HAP-1 (cell line): ENCODE measurements around the gene GEMIN5.
A peak's percentile ranks its signal among the peaks of the same experiment; 100 is the strongest.
"Not testable (repeated sequence)": the region's sequence is repeated elsewhere in the genome, so short reads cannot be mapped to it uniquely, and the experiment has no call there.

Source experiments
- DNase-seq, 2 experiments: peaks; one replicate each; pipeline ENCODE4 v3.0.0-alpha.2; 2016 to 2020; ENCODE audit warnings: low spot score in 2 of 2
- H3K27me3 ChIP-seq: fragments of 250-450 bp; sonication (Bioruptor Pico); 2 replicates; pipeline ENCODE4 v1.5.1; 2020; ENCODE audit warnings: low read depth, mild to moderate bottlenecking, moderate library complexity
- H3K36me3 ChIP-seq: fragments of 250-450 bp; sonication (Bioruptor Pico); replicated peaks from 2 replicates; pipeline ENCODE4 v1.5.1; 2020; ENCODE audit warnings: mild to moderate bottlenecking
- H3K4me1 ChIP-seq: fragments of 250-450 bp; sonication (Bioruptor Pico); 2 replicates; pipeline ENCODE4 v1.5.1; 2020; ENCODE audit warnings: mild to moderate bottlenecking
- H3K4me3 ChIP-seq: fragments of 250-450 bp; sonication (Bioruptor Pico); 2 replicates; pipeline ENCODE4 v1.5.1; 2020; ENCODE audit warnings: mild to moderate bottlenecking, moderate library complexity
- H3K9me3 ChIP-seq: fragments of 250-450 bp; sonication (Bioruptor Pico); 2 replicates; pipeline ENCODE4 v1.5.1; 2020; ENCODE audit warnings: mild to moderate bottlenecking, moderate library complexity
- in situ Hi-C: fragments of 300-500 bp; cut with MboI; formaldehyde crosslinking; loops from 3 replicates; pipeline ENCODE4 v1.14.3; 2020; ENCODE audit warnings: low sequenced_read_pairs, inconsistent platforms, mixed read lengths

The GEMIN5 gene

DNA sequence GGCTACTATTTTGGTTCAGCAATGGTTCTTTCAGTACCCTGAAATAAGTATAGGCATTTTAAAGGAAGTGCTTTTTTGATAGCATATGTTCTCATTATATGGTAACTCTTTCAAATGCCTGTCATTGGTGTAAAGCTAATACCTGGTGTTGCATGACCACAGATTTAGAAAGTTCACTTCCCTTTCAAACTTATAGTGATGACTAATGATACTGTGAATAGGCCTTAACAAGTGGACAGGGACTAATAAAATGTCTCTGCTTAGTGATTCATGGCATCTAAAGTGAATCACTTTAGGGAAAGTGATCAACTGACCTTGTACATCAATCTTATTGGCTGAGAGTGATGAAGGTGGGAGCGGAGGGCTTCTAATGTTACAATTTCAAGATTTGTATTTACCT, 24.5 kb upstream of the GEMIN5 start:
- no peak for DNase-seq
- H3K4me3 ChIP-seq: no peak overlapping the region
- no peaks in the 10 kb centered on the region for H3K9me3 ChIP-seq
- H3K36me3 ChIP-seq: peaks cover 33% of the 10 kb centered on the region
- no peaks in the 10 kb centered on the region for H3K27me3 ChIP-seq
- in situ Hi-C loops: no loop called here
- no peaks in the 10 kb centered on the region for H3K4me1 ChIP-seq

DNA sequence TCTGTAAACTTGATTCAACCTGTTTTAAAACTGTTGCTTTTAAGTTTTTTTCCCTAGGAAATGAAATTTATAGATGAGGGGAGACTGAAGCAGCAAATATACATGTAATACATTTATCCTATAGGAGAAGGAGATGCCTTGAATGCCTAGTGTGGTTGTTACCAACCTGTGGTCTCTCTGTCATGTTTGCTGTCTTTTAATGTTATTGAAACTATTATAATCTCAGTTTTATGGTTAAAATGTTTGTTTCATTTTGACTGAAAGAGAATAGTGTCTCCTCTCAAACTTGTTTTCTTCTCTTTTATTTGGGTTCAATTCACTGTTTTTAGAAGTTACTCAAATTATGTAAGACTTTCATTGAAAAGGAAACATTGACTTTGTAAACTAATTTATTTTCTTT, 18.7 kb upstream of the GEMIN5 start:
- Histone ChIP-seq H3K4me1 (no peaks in the 10 kb centered on the region), H3K4me3 (no peak overlapping the region), H3K36me3 (peaks cover 29% of the 10 kb centered on the region), H3K9me3 (no peaks in the 10 kb centered on the region), H3K27me3 (no peaks in the 10 kb centered on the region)
- in situ Hi-C loops: no loop called here
- DNase-seq: no peak

DNA sequence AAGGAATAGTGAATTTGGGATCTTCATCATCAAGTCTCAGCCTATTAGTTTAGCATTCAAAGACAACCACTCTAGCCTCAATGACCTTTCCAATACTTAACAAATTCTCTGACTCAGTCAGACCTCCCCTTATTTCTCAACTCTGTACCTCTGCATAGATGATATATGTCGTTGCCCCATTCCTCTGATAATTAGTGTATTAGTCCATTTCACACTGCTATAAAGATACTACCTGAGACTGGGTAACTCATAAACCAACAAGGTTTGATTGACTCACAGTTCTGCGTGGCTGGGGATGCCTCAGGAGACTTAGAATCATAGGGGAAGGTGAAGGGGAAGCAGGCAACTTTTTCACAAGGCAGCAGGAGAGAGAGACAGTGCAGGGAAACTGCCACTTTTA, 11.8 kb upstream of the GEMIN5 start:
- DNase-seq: no peak
- in situ Hi-C loops: no loop called here
- H3K4me3 ChIP-seq: no peak overlapping the region
- H3K9me3 ChIP-seq: no peaks in the 10 kb centered on the region; the same call in 1 of the 2 replicates
- H3K27me3 ChIP-seq: no peaks in the 10 kb centered on the region
- H3K4me1 ChIP-seq: peaks cover 2% of the 10 kb centered on the region
- peaks cover 8% of the 10 kb centered on the region for H3K36me3 ChIP-seq

DNA sequence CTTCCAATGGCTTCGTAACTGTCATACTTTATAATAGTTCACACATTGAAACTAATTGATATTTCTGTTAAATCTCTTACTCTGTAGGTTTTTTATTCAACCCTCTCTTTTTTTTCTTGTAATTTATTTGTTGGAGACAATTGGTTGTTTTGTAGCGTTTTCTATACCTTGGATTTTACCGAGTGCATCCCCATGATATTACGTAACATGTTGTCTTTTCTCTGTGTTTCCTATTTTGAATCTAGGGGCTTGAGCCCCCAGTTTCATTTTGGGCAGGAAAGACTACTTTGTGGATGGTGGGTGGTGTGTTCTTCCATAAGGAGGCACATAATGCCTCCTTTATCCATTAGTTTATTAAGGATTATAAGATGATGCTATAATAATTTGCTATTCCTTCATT, 10.3 kb upstream of the GEMIN5 start:
- no peaks in the 10 kb centered on the region; the same call in 1 of the 2 replicates for H3K9me3 ChIP-seq
- in situ Hi-C loops: no loop called here
- H3K36me3 ChIP-seq: peaks cover 8% of the 10 kb centered on the region
- H3K4me1 ChIP-seq: peaks cover 2% of the 10 kb centered on the region
- DNase-seq: no peak
- no peaks in the 10 kb centered on the region for H3K27me3 ChIP-seq
- H3K4me3 ChIP-seq: no peak overlapping the region

DNA sequence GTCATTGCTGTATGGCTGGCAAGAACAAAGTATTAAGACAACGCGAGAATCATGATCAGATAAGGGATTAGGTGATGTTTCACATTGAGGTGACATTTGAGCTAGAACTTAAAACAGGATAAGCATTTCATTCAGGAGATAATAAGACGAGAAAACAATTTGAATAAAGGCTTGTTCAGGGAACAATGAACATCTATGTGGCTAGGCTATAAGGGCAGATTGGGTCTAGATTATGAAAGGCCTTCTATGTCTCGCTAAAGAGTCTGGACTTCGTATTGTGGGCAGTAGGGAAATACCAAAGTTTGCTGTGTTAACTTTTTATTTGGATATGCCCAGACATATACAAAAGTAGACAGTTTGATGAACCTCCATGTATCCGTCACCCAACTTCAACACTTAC, 9.8 kb upstream of the GEMIN5 start:
- Histone ChIP-seq H3K9me3 (no peaks in the 10 kb centered on the region; the same call in 1 of the 2 replicates), H3K4me3 (no peak overlapping the region), H3K36me3 (peaks cover 8% of the 10 kb centered on the region), H3K27me3 (no peaks in the 10 kb centered on the region), H3K4me1 (peaks cover 2% of the 10 kb centered on the region)
- DNase-seq: no peak
- in situ Hi-C loops: no loop called here

DNA sequence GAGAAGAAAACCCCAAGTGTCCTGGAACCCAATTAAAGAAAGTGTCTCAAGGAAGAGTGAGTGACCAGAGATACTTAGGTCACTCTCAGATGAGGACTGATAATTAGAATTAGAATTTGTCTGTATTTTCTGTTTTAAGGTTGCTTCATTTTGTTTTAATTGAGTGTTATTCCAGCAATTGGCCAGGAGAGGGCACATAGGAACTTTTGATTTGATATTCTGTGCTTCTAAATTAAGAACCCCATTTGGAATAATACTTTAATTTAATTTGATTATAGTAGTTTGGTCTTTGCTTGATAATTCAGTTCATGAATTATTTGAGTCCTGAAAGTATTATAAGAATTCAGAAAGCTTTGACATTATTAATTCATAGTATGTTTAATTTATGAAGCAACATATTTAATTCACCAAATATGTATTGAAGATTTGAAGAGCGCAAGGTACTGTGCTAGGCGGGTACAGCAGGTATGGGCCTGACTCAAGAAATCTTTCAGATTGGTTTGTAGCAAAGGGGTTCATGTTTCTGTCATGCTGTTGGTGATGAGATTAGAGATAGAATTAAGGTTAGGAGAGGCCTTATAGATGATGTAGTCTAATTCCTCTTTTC, 7.8 kb upstream of the GEMIN5 start:
- Histone ChIP-seq H3K4me1 (peaks cover 8% of the 10 kb centered on the region), H3K27me3 (no peaks in the 10 kb centered on the region), H3K9me3 (no peaks in the 10 kb centered on the region; the same call in 1 of the 2 replicates), H3K4me3 (no peak overlapping the region), H3K36me3 (peaks cover 5% of the 10 kb centered on the region)
- in situ Hi-C loops: no loop called here
- no peak for DNase-seq

DNA sequence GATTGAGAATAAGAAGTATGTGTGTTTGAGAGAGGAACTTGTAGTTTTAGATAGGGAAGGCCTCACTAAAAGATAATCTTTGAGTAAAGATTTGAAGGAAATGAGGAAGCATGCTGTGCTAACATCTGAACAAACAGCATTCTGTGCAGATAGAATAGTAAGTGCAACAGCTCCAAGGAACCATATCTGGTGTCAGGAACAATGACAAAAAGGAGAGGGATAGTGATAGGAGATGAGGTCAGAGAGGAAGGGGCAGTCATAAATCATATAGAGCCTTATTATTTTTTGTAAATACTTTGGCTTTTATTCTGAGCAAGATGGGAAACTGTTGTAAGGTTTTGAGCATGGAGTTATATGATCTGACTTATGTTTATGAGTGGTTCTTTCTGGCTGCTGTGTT, 6.7 kb upstream of the GEMIN5 start:
- Histone ChIP-seq H3K4me3 (no peak overlapping the region), H3K36me3 (peaks cover 5% of the 10 kb centered on the region), H3K27me3 (no peaks in the 10 kb centered on the region), H3K4me1 (peaks cover 8% of the 10 kb centered on the region), H3K9me3 (no peaks in the 10 kb centered on the region; the same call in 1 of the 2 replicates)
- in situ Hi-C loops: no loop called here
- no peak for DNase-seq

DNA sequence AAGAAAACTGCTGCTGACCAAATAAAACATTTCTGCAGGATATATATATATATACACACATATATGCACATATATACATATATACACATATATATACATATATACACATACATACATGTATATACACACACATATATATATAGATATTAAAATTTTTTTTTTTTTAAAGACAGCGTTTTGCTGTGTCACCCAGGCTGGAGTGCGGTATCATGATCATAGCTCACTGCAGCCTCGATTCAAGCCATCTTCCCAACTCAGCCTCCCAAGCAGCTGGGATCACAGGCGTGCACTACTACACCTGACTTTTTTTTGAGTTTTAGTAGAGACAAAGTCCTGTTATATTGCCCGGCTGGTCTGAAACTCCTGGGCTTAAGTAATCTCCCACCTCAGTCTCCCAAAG, 5.5 kb upstream of the GEMIN5 start:
- no peak for DNase-seq
- Histone ChIP-seq H3K9me3 (no peaks in the 10 kb centered on the region; the same call in 1 of the 2 replicates), H3K27me3 (no peaks in the 10 kb centered on the region), H3K36me3 (peaks cover 5% of the 10 kb centered on the region), H3K4me3 (no peak overlapping the region), H3K4me1 (peaks cover 8% of the 10 kb centered on the region)
- in situ Hi-C loops: no loop called here

DNA sequence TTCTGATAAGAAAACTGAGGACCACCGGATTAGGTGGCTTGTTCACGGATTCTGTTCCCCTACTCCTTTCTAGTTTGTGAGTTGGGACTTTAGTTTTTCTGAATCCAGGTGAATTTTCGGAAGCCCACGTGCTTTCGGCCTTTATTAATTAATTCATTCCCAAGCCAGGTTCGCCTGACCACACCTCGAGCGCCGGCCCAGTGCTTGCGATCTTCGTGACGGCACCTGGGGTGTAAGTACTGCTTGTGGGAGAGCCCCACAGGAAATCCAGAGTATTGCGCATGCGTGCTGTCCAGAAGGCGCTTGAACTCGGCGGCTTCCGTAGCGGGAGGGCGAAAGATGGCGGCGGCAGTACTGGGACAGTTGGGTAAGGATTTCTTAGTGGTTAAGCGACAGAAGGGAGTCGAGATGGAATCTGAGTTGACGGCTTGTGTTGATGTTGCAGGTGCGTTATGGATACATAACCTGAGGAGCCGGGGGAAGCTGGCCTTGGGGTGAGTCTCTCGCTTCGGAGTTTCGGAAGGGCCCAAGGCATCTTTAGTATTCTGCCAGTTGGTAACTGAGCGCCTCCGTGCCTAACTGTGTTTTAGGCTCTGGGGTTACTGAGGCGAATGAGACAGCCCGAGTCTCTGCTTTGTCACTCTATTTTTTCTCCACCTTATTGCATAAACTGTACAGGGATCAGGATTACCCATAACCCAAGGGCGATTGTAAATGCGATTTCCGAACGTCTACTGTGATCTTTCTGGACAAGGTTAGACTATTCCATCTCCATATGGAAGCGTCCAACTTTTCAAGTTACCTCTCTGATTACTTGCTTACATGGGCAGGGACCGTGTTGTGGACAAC, 3.0 kb upstream of the GEMIN5 start, which contains the start of gene MRPL22:
Gene MRPL22 (plus strand): TSS at position 302 of the 849 bp plus-strand sequence. CDS start 38 bp downstream, at position 340.
- Histone ChIP-seq H3K9me3 (no peaks in the 10 kb centered on the region), H3K4me3 (peak within 1 kb of the TSS; percentile 75), H3K4me1 (peaks cover 13% of the 10 kb centered on the region), H3K36me3 (no peaks in the 10 kb centered on the region; the same call in 1 of the 2 replicates), H3K27me3 (no peaks in the 10 kb centered on the region)
- in situ Hi-C loops: no loop called here
- peak; percentile 86 to 95 for DNase-seq

DNA sequence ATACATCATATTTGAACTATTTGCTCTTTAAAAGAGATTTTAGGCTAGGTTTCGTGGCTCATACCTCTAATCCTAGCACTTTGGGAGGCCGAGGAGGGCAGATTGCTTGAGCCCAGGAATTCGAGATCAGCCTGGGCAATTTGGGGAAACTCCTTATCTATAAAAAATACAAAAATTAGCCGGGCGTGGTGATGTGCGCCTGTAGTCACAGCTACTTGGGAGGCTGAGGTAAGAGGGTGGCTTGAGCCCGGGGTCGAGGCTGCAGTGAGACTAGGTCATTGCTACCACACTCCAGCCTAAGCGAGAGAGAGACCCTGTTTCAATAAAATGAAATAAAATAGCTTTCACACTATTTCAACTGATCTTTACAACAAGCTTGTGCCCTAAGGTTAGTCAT, 2.4 kb upstream of the GEMIN5 start:
- Histone ChIP-seq H3K36me3 (peaks cover 4% of the 10 kb centered on the region), H3K4me1 (peaks cover 13% of the 10 kb centered on the region), H3K4me3 (peak overlapping the region; percentile 75), H3K9me3 (no peaks in the 10 kb centered on the region), H3K27me3 (no peaks in the 10 kb centered on the region)
- no peak for DNase-seq
- in situ Hi-C loops: no loop called here

DNA sequence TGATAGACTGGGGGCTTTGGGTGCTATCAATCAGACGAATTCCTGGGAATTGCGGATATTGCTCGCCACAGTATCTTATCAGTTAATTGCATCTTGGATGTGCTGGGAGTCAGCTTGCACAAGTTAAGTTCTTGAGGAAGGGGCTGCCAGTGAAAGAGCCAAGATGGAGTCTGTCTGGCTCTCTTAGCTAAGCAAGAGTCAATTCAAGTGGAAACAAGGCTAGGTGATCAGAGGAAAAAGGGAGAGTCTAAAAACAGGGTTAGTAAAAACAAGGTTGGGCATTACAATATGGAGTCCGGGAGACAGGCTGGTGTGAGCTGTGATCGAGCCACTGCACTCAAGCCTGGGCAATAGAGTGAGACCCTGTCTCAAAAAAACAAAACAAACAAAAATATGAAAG, 1.4 kb upstream of the GEMIN5 start:
- H3K27me3 ChIP-seq, H3K9me3 ChIP-seq, H3K36me3 ChIP-seq, in situ Hi-C loops, DNase-seq, H3K4me3 ChIP-seq: not testable (repeated sequence)
- peaks cover 13% of the 10 kb centered on the region for H3K4me1 ChIP-seq

DNA sequence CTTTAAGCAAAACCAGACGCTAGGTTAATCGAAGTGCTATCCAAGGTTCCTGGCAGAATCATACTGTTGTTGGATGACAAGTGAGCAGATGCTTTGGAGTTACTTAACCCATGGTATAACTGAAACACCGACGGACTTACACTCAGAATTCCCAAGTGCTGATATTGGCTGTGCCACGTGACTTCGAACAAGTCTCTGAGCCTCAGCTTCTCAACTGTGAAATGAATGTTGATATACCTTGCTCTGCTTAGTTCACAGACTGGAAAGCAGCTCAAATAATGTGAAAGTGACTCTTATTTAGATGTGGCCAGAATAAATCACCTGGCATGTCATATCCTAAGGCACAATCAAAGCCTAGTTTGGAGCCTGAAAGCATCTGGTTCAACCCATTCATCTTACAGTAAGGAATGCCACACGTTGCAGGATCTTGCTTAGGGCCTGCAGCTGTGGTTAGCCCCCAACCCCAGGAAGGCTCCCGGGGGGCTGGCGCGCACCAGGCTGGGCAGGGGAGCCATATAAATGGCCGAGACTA, 759 bp downstream of the GEMIN5 start:
- Histone ChIP-seq H3K4me3 (peak overlapping the region; percentile 78), H3K4me1 (peaks cover 11% of the 10 kb centered on the region), H3K36me3 (peaks cover 18% of the 10 kb centered on the region), H3K27me3 (no peaks in the 10 kb centered on the region), H3K9me3 (no peaks in the 10 kb centered on the region)
- DNase-seq: no peak
- in situ Hi-C loops: no loop called here

DNA sequence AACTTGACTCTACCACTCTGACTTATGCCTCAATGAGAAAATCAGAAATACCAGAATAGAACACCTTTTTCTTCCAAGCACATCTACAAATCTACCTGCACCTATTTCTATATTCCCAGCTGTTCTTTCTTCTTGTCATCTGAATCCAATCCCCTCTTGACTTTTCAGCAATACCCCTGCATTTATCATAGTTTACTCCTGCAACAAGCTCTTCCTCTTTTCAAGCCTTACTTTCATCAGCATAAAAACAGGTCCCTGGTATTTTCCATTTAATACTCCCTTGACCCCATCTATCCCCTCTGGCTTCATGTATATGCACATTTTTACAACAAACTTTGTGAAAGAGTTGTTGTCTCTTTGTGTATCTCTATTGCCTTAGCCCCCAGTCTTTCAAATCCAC, 3.1 kb downstream of the GEMIN5 start:
- no peak overlapping the region for H3K4me3 ChIP-seq
- H3K27me3 ChIP-seq: no peaks in the 10 kb centered on the region
- peaks cover 8% of the 10 kb centered on the region for H3K4me1 ChIP-seq
- in situ Hi-C loops: no loop called here
- DNase-seq: no peak
- no peaks in the 10 kb centered on the region for H3K9me3 ChIP-seq
- peaks cover 33% of the 10 kb centered on the region for H3K36me3 ChIP-seq

DNA sequence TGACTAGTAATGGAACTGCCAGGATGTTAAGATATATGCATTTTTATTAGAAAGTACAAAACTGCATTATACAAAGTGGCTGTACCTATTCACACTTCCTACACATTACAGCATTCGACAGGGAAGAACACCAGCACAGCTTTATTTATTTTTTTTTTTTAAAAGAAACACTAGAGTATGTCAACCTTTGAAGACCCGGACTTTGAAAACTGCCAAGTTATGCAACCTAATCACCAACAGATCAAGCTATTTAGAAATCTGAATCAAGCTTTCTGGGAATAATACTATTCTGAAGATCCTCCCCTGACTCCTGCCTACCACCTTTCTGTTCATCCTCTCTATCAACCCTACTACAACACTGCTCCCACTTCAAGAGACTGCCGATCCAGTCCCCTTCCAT, 4.5 kb downstream of the GEMIN5 start:
- in situ Hi-C loops: no loop called here

More for the DNA sequence above, 4.5 kb downstream of the GEMIN5 start:
- Histone ChIP-seq H3K9me3 (no peaks in the 10 kb centered on the region), H3K4me1 (peaks cover 7% of the 10 kb centered on the region), H3K27me3 (no peaks in the 10 kb centered on the region), H3K4me3 (no peak overlapping the region), H3K36me3 (peaks cover 41% of the 10 kb centered on the region)
- no peak for DNase-seq
